Stimulated activated effector memory CD8-positive, alpha-beta T cell treated with anti-CD3 and anti-CD28 coated beads, Interleukin-12 subunit alpha, Interleukin-12 subunit beta, amount 100 ng/mL, for 72 hours (primary cell): ENCODE data around the gene ANKMY2.
"Not testable (repeated sequence)": the region's sequence is repeated elsewhere in the genome, so short reads cannot be mapped to it uniquely, and the experiment has no call there.

ENCODE experiments used
- ATAC-seq: fragments of 150-1000 bp; cut with Tn5 transposase; 2 replicates; pipeline ENCODE4 v1.10.0; 2021
- DNase-seq, 2 donors: peaks; one replicate each; pipeline ENCODE4 v3.0.0; 2021 to 2022; ENCODE audit warnings: low spot score in 2 of 2
- H3K27ac Mint-ChIP-seq: one replicate; pipeline ENCODE4 v1.8.0; 2022; ENCODE audit warnings: mild to moderate bottlenecking, mixed read lengths
- H3K36me3 Mint-ChIP-seq: one replicate; pipeline ENCODE4 v1.8.0; 2022; ENCODE audit warnings: mild to moderate bottlenecking, mixed read lengths
- H3K4me1 Mint-ChIP-seq: one replicate; pipeline ENCODE4 v1.8.0; 2022; ENCODE audit warnings: mixed read lengths
- H3K4me3 Mint-ChIP-seq: one replicate; pipeline ENCODE4 v1.8.0; 2022; ENCODE audit warnings: mild to moderate bottlenecking, mixed read lengths
- H3K9me3 Mint-ChIP-seq: one replicate; pipeline ENCODE4 v1.8.0; 2022; ENCODE audit warnings: mixed read lengths

ANKMY2 gene

DNA sequence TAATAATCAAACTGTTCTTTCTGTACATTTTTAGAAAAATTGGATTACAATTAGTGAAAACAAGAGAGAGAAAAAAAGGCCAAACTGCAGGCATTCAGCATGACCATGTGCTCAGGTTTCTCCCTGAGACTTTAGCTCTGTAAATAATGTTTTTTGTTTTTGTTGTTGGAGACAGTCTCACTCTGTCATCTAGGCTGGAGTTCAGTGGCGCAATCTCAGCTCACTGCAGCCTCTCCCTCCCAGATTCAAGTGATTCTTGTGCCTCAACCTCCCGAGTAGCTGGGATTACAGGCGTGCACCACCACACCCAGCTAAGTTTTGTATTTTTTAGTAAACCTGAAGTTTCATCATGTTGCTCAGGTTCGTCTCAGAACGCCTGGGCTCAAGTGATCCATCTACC, 23.4 kb upstream of the ANKMY2 start:
- DNase-seq (no peak), ATAC-seq (no peak)
- H3K4me3 Mint-ChIP-seq = no peak overlapping the region
- peaks cover 10% of the 10 kb centered on the region for H3K4me1 Mint-ChIP-seq
- H3K27ac Mint-ChIP-seq = no peak overlapping the region
- H3K36me3 Mint-ChIP-seq = peaks cover 55% of the 10 kb centered on the region
- no peaks in the 10 kb centered on the region for H3K9me3 Mint-ChIP-seq

- peaks cover 54% of the 10 kb centered on the region for H3K36me3 Mint-ChIP-seq
These were observed 22.7 kb upstream of the ANKMY2 start for GRCh38 chr7:16668049-16668858.

DNA sequence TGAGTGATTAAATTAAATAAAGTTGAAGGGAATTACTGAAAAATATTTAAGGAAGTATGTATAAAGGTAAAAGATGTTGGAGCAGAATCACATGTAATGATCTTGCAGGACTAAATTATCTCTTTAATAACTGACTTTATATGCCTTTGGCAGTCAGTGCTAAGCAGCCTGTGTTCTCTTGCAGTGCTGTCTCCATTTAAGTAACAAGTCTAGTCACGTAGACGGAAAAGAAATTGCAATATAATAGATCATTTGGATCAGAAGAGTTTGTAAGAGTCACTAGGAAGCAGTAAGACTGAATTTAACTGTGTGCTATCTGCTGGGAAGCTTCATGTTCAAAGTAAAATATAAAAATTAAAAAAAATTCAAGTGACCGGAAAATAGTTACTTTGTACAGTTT, 21.8 kb upstream of the ANKMY2 start:
- ATAC-seq (no peak), DNase-seq (no peak)
- Mint-ChIP-seq H3K36me3 (peaks cover 49% of the 10 kb centered on the region), H3K27ac (no peak overlapping the region), H3K9me3 (no peaks in the 10 kb centered on the region), H3K4me1 (peaks cover 14% of the 10 kb centered on the region), H3K4me3 (no peak overlapping the region)

More at GRCh38 chr7:16668049-16668858, 22.7 kb upstream of the ANKMY2 start:
- no peaks in the 10 kb centered on the region for H3K9me3 Mint-ChIP-seq
- no peak overlapping the region for H3K27ac Mint-ChIP-seq
- peaks cover 10% of the 10 kb centered on the region for H3K4me1 Mint-ChIP-seq
- no peak overlapping the region for H3K4me3 Mint-ChIP-seq
- ATAC-seq = no peak
- DNase-seq = no peak

- H3K27ac Mint-ChIP-seq = no peak overlapping the region
- H3K36me3 Mint-ChIP-seq = peaks cover 33% of the 10 kb centered on the region
- peaks cover 23% of the 10 kb centered on the region for H3K4me1 Mint-ChIP-seq
- DNase-seq (no peak), ATAC-seq (no peak)
- H3K4me3 Mint-ChIP-seq = no peak overlapping the region
- no peaks in the 10 kb centered on the region for H3K9me3 Mint-ChIP-seq
These were observed 16.4 kb upstream of the ANKMY2 start for GRCh38 chr7:16661924-16662323.

DNA sequence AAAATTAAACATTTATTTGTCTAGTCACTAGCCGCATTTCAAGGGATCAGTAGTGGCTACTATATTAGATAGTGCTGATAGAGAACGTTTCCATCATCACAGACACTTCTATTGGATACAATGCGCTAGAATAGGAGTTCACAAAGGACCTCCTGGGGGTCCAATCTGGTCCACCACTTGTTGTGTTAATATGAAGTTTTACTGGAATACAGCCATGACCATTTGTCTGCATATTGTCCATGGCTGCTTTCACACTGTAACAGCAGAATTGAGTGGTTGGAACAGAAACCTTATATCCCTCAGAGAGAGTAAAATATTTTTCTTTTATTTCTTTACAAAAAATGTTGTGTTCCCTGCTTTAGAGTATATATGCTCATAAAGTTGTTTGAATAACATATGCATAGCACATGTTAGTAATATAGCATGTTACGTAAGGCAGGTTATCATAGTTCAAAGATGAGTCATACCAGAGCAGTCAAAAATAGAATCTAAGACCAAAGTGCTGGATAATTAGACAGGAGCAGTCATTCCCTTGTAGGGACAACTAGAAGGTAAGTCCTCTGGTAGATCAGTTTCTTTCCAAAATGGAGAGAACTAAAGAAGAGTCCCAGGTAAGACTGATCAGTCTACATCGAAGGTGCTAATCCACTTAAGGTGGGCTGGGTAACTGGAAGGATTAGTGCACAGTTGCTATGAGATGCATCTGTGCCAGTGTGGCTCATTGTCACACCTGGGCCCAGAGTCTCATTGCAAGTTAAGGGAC, 15.3 kb upstream of the ANKMY2 start:
- Mint-ChIP-seq H3K27ac (no peak overlapping the region), H3K4me1 (peaks cover 23% of the 10 kb centered on the region), H3K36me3 (peaks cover 29% of the 10 kb centered on the region), H3K4me3 (no peak overlapping the region), H3K9me3 (no peaks in the 10 kb centered on the region)
- ATAC-seq (peak; percentile 76), DNase-seq (no peak)

- not testable (repeated sequence) for H3K9me3 Mint-ChIP-seq, ATAC-seq, H3K4me3 Mint-ChIP-seq, H3K27ac Mint-ChIP-seq, DNase-seq
- peaks cover 20% of the 10 kb centered on the region for H3K36me3 Mint-ChIP-seq
- peaks cover 23% of the 10 kb centered on the region for H3K4me1 Mint-ChIP-seq
These were observed 14.4 kb upstream of the ANKMY2 start for GRCh38 chr7:16659854-16660497.

DNA sequence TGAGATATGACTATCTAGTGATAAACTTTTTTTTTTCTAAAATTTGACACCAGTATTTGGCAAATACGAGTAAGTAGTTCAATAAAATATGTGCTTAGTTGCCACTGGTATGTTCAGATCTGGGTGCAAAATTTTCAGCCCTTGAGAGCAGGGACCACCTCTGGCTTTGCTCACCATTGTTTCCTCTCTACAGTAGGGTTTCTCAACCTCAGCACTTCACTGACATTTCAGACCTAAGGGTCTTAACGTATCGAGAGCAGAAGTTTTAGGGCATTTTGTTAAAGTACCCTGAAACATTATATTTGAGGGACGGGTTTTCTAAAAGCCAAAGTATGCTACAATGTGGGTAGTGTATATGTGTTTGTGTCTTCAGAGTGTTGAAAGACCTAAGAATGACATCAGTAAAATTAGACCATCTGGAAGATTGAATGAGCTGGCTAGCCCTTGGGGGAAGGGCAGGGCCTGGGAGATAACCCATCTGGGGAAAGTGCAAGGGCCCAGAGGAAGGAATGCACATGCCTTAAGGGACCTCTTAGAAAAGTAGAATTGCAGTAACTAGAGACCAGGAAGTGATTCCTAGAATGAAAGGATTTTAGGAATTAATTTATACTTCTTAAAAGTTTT, 12.2 kb upstream of the ANKMY2 start:
- no peak for DNase-seq
- Mint-ChIP-seq H3K27ac (no peak overlapping the region), H3K4me3 (no peak overlapping the region), H3K9me3 (no peaks in the 10 kb centered on the region), H3K4me1 (peaks cover 31% of the 10 kb centered on the region), H3K36me3 (peaks cover 20% of the 10 kb centered on the region)
- no peak for ATAC-seq

- H3K36me3 Mint-ChIP-seq = peaks cover 21% of the 10 kb centered on the region
- DNase-seq = no peak
- peaks cover 36% of the 10 kb centered on the region for H3K4me1 Mint-ChIP-seq
- no peak for ATAC-seq
- H3K9me3 Mint-ChIP-seq = no peaks in the 10 kb centered on the region
- H3K27ac Mint-ChIP-seq = no peak overlapping the region
- H3K4me3 Mint-ChIP-seq = no peak overlapping the region
These were observed 10.6 kb upstream of the ANKMY2 start for GRCh38 chr7:16656141-16656540.

GRCh38 chr7:16655394-16655793, 9.8 kb upstream of the ANKMY2 start:
- peaks cover 33% of the 10 kb centered on the region for H3K4me1 Mint-ChIP-seq
- ATAC-seq (no peak), DNase-seq (no peak)
- H3K36me3 Mint-ChIP-seq = peaks cover 21% of the 10 kb centered on the region
- no peak overlapping the region for H3K27ac Mint-ChIP-seq
- no peak overlapping the region for H3K4me3 Mint-ChIP-seq
- H3K9me3 Mint-ChIP-seq = no peaks in the 10 kb centered on the region

DNA sequence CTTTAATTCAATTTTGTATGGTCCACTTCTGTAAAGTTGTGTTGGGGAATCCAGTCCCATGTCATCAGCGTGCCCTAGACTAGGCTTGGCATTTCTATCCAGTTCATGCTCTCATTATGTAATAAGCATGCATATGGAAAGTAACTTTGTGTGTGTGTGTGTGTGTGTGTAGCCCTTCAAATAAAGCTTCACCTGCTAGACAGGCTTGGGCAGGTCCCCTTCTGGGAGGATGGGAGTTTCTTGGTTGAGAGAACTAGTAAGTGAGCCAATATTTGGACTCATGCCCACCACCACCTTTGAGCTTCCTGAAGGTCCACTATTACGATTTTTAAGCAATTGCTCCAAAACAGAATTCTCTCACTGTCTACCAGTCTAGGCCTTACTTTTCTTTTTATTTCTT, 7.3 kb upstream of the ANKMY2 start:
- Mint-ChIP-seq H3K4me3 (no peak overlapping the region), H3K36me3 (peaks cover 33% of the 10 kb centered on the region), H3K4me1 (peaks cover 51% of the 10 kb centered on the region), H3K27ac (peak overlapping the region; percentile 7), H3K9me3 (no peaks in the 10 kb centered on the region)
- no peak for ATAC-seq
- no peak for DNase-seq

DNA sequence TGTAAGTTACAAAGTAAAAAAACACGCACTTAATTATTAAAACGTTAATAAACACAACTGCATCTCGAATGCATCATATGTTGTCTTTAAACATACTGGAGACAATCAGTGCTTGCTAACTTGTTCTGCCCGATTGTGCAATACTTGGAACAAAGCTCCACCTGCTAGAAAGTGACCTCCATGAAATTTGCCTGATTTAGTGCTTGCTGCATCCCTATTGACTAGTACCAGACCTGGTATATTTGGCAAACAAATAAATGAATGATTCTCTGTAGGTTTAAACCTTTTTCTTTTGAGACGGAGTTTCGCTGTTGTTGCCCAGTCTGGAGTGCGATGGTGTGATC, 6.7 kb upstream of the ANKMY2 start:
- Mint-ChIP-seq H3K36me3 (peaks cover 30% of the 10 kb centered on the region), H3K9me3 (no peaks in the 10 kb centered on the region)
- DNase-seq = no peak

GRCh38 chr7:16651396-16652239, 6.1 kb upstream of the ANKMY2 start:
- Mint-ChIP-seq H3K27ac (no peak overlapping the region), H3K4me1 (peaks cover 54% of the 10 kb centered on the region), H3K4me3 (no peak overlapping the region), H3K36me3 (peaks cover 30% of the 10 kb centered on the region), H3K9me3 (no peaks in the 10 kb centered on the region)
- DNase-seq = no peak
- no peak for ATAC-seq

More for the DNA sequence above, 6.7 kb upstream of the ANKMY2 start:
- Mint-ChIP-seq H3K27ac (no peak overlapping the region), H3K4me3 (no peak overlapping the region), H3K4me1 (peaks cover 51% of the 10 kb centered on the region)
- no peak for ATAC-seq

GRCh38 chr7:16650266-16650665, 4.7 kb upstream of the ANKMY2 start:
- ATAC-seq (no peak), DNase-seq (no peak)
- Mint-ChIP-seq H3K4me1 (peaks cover 63% of the 10 kb centered on the region), H3K9me3 (no peaks in the 10 kb centered on the region), H3K4me3 (no peak overlapping the region), H3K27ac (no peak overlapping the region), H3K36me3 (peaks cover 40% of the 10 kb centered on the region)

DNA sequence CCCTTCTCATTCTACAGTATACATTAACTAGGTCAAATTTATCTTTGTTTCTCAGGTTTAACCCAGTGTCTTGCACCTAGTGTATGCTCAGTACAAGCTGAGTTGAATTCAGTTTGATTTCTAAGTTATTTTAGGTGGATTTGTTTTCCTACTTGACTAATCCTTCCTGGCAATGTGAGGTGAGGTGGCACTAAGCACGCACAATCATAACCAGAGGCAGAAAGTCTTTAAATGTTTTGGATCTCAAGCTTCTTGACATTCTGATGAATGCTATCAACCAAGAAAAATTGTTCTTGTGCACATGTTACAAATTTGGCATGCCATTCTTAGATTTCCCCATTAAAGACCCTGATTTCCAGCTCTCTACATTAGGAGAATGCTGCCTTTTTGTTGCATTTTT, 3.6 kb upstream of the ANKMY2 start:
- H3K4me1 Mint-ChIP-seq = peaks cover 69% of the 10 kb centered on the region
- DNase-seq (no peak), ATAC-seq (no peak)
- no peaks in the 10 kb centered on the region for H3K9me3 Mint-ChIP-seq
- no peak overlapping the region for H3K27ac Mint-ChIP-seq
- peak overlapping the region; percentile 93 for H3K4me3 Mint-ChIP-seq
- H3K36me3 Mint-ChIP-seq = peaks cover 40% of the 10 kb centered on the region
